Liver (tissue), 9 donors: ENCODE data around the gene WASL. TPM values are rescaled to one million over a fixed set of nuclear protein-coding genes. Genes with fewer than 3 reads are reported as not detected.

ENCODE experiments used
- DNase-seq: peaks from one replicate; pipeline ENCODE4 v3.0.0-alpha.2; 2017; ENCODE audit warnings: low spot score
- H3K27ac ChIP-seq, 2 donors: one replicate each; pipeline ENCODE4 v1.7.0; 2013; ENCODE audit warnings: inconsistent platforms in 2 of 2, low read length in 2 of 2, control low read depth in 1 of 2, low read depth in 1 of 2, mild to moderate bottlenecking in 1 of 2
- H3K27me3 ChIP-seq, 4 donors: one replicate each; pipeline versions ENCODE4 v1.6.1 to v1.7.0; 2013; ENCODE audit warnings: low read length in 3 of 4, inconsistent platforms in 1 of 4, mild to moderate bottlenecking in 1 of 4, moderate library complexity in 1 of 4; ENCODE audit not compliant: control insufficient read depth in 4 of 4, insufficient read depth in 4 of 4
- H3K36me3 ChIP-seq, 4 donors: one replicate each; pipeline versions ENCODE4 v1.6.1 to v1.7.0; 2013; ENCODE audit warnings: low read length in 3 of 4, mild to moderate bottlenecking in 3 of 4, low read depth in 1 of 4, moderate library complexity in 1 of 4; ENCODE audit not compliant: control insufficient read depth in 4 of 4, insufficient read depth in 3 of 4
- H3K4me1 ChIP-seq, 4 donors: one replicate each; pipeline versions ENCODE4 v1.6.1 to v1.7.0; 2013; ENCODE audit warnings: low read length in 3 of 4, mild to moderate bottlenecking in 3 of 4, moderate library complexity in 1 of 4; ENCODE audit not compliant: control insufficient read depth in 4 of 4, insufficient read depth in 4 of 4
- H3K4me3 ChIP-seq, 3 donors: one replicate each; pipeline versions ENCODE4 v1.6.1 to v1.7.0; 2013; ENCODE audit warnings: low read length in 3 of 3, control low read depth in 1 of 3, low read depth in 1 of 3, mild to moderate bottlenecking in 1 of 3
- H3K9ac ChIP-seq, 2 donors: one replicate each; pipeline ENCODE4 v1.7.0; 2013; ENCODE audit warnings: low read length in 2 of 2, mild to moderate bottlenecking in 2 of 2, moderate library complexity in 2 of 2, control low read depth in 1 of 2, low read depth in 1 of 2
- H3K9me3 ChIP-seq, 4 donors: one replicate each; pipeline versions ENCODE4 v1.6.1 to v1.7.0; 2013; ENCODE audit warnings: low read length in 3 of 4; ENCODE audit not compliant: control insufficient read depth in 4 of 4
- CTCF ChIP-seq: fragments of 150-350 bp; IDR thresholded peaks from 2 replicates; pipeline ENCODE4 v1.5.1; 2017; ENCODE audit warnings: improper control_type of control experiment, low read depth, low read length; ENCODE audit not compliant: missing input control
- EGR1 ChIP-seq, 2 donors: IDR thresholded peaks; 2 replicates each; pipeline ENCODE4 v1.6.1; 2016 to 2018; ENCODE audit warnings: antibody characterized with exemption in 2 of 2, low read depth in 2 of 2
- FOXA1 ChIP-seq: IDR thresholded peaks from 2 replicates; pipeline ENCODE4 v1.6.1; 2016; ENCODE audit warnings: antibody characterized with exemption
- FOXA2 ChIP-seq: IDR thresholded peaks from 2 replicates; pipeline ENCODE4 v1.6.1; 2016; ENCODE audit warnings: antibody characterized with exemption
- GABPA ChIP-seq, 2 donors: IDR thresholded peaks in 1 of 2; conservative IDR thresholded peaks in 1 of 2; 2 replicates each; pipeline ENCODE4 v1.6.1; 2016; ENCODE audit warnings: antibody characterized with exemption in 2 of 2, mild to moderate bottlenecking in 1 of 2, moderate library complexity in 1 of 2
- HNF4A ChIP-seq, 2 donors: conservative IDR thresholded peaks; 2 replicates each; pipeline ENCODE4 v1.6.1; 2016; ENCODE audit warnings: antibody characterized with exemption in 2 of 2, mild to moderate bottlenecking in 2 of 2
- HNF4G ChIP-seq: IDR thresholded peaks from 2 replicates; pipeline ENCODE4 v1.6.1; 2016; ENCODE audit warnings: antibody characterized with exemption
- JUND ChIP-seq, 2 donors: IDR thresholded peaks; 2 replicates each; pipeline ENCODE4 v1.6.1; 2016; ENCODE audit warnings: antibody characterized with exemption in 2 of 2
- MAX ChIP-seq: IDR thresholded peaks from 2 replicates; pipeline ENCODE4 v1.6.1; 2016; ENCODE audit warnings: antibody characterized with exemption
- NR2F2 ChIP-seq: IDR thresholded peaks from 2 replicates; pipeline ENCODE4 v1.6.1; 2016; ENCODE audit warnings: antibody characterized with exemption
- RAD21 ChIP-seq, 2 donors: IDR thresholded peaks; 2 replicates each; pipeline ENCODE4 v1.6.1; 2016; ENCODE audit warnings: antibody characterized with exemption in 2 of 2, mild to moderate bottlenecking in 2 of 2
- REST ChIP-seq: IDR thresholded peaks from 2 replicates; pipeline ENCODE4 v1.6.1; 2016; ENCODE audit warnings: antibody characterized with exemption, mild to moderate bottlenecking
- RXRA ChIP-seq, 2 donors: IDR thresholded peaks; 2 replicates each; pipeline ENCODE4 v1.6.1; 2017 to 2018; ENCODE audit warnings: antibody characterized with exemption in 2 of 2, mild to moderate bottlenecking in 1 of 2
- SP1 ChIP-seq: IDR thresholded peaks from 2 replicates; pipeline ENCODE4 v1.6.1; 2018; ENCODE audit warnings: antibody characterized with exemption, mild to moderate bottlenecking
- TAF1 ChIP-seq: conservative IDR thresholded peaks from 2 replicates; pipeline ENCODE4 v1.6.1; 2016; ENCODE audit warnings: antibody characterized with exemption, mild to moderate bottlenecking
- YY1 ChIP-seq: IDR thresholded peaks from 2 replicates; pipeline ENCODE4 v1.6.1; 2016; ENCODE audit warnings: antibody characterized with exemption, mild to moderate bottlenecking
- ZBTB33 ChIP-seq: IDR thresholded peaks from 2 replicates; pipeline ENCODE4 v1.6.1; 2016; ENCODE audit warnings: antibody characterized with exemption
- WGBS: extraction: QIAGEN DNeasy Blood & Tissue Kit; methylation state at CpG from one replicate; pipeline ENCODE4 v1.1.7; 2013; 5-methylcytosine and 5-hydroxymethylcytosine counted together
- polyA plus RNA-seq, 2 donors: library from polyadenylated mRNA; stranded (reverse) in 1 of 2; unstranded in 1 of 2; fragments of 200-250 nt in 1 of 2; fragments of >200 nt in 1 of 2; fragmentation: Nextera tagmentation in 1 of 2; extraction: Ambion mirVana in 1 of 2; gene quantifications; one replicate each; pipeline versions ENCODE4 v1.2.1 to v1.2.3, GENCODE V29; 2013 to 2015
- total RNA-seq, 2 donors: library from RNA; depleted of rRNA; stranded (reverse); fragments of >200 nt; gene quantifications; one replicate each; pipeline ENCODE4 v1.2.3, GENCODE V29; 2014
- TF ChIP-seq, protein P1 (sequence below): IDR thresholded peaks from 2 replicates; pipeline ENCODE4 v1.6.1; 2016; ENCODE audit warnings: antibody characterized with exemption
- donor health status: healthy.
- donor health status: healthy.
- donor health status: healthy.
- donor health status: healthy.
- donor health status: healthy.

Gene WASL
- total and polyA plus RNA-seq, 4 donors, result 12.9 to 20.7 (median 18.1) TPM

DNA sequence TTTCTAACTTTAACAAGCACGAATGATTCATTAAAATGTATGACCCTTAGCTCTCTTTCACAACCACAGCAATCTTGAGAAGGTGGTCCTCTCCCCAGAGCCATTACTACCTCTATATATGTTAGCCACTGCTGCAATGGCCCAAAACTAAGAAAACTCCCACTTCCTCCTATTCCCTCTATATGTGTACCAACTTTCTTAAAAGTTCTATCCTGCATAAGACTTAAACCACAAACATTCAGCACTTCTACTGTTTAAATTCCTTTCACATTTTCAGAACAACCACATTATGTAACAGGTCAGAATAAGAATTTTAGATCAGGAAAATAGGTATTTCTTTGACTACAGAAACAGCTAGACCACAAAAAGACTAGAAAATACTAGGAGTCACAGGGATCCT is 36.2 kb downstream of the WASL start:
- Histone ChIP-seq H3K27ac (no peak overlapping the region), H3K36me3 (peaks cover under 1 to 8% (median 4%) of the 10 kb centered on the region in 4 donors), H3K4me3 (no peak overlapping the region), H3K27me3 (no peaks in the 10 kb centered on the region), H3K4me1 (peaks cover 0 to 16% (median 5%) of the 10 kb centered on the region in 4 donors), H3K9ac (no peak overlapping the region), H3K9me3 (no peaks in the 10 kb centered on the region)
- WGBS, result 33% methylated on average over 1 of the region's 1 CpG
- no peak for DNase-seq
- TF ChIP-seq MAX, result no peak
- no peak for TF ChIP-seq CTCF
- TF ChIP-seq ZBTB33, result no peak
- TF ChIP-seq SP1, result no peak
- no peak for TF ChIP-seq YY1
- TF ChIP-seq HNF4G, result no peak
- TF ChIP-seq FOXA2, result no peak
- TF ChIP-seq TAF1, result no peak
- no peak for TF ChIP-seq GABPA (IDR thresholded peaks at IDR 0.05 in 1 of 2, conservative IDR thresholded peaks at IDR 0.05 in 1 of 2)
- TF ChIP-seq NR2F2, result no peak
- no peak for TF ChIP-seq FOXA1
- no peak for TF ChIP-seq EGR1 (IDR thresholded peaks at IDR 0.05; ENCODE audit: low read depth in 2 of 2)
- no peak for TF ChIP-seq REST
- TF ChIP-seq RXRA (IDR thresholded peaks at IDR 0.05), result no peak
- no peak for TF ChIP-seq RAD21 (IDR thresholded peaks at IDR 0.05)
- no peak for TF ChIP-seq JUND (IDR thresholded peaks at IDR 0.05)
- TF ChIP-seq HNF4A (conservative IDR thresholded peaks at IDR 0.05), result no peak
- TF ChIP-seq, protein P1, sequence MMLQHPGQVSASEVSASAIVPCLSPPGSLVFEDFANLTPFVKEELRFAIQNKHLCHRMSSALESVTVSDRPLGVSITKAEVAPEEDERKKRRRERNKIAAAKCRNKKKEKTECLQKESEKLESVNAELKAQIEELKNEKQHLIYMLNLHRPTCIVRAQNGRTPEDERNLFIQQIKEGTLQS, result no peak
